ENCODE measurements around the gene TSPAN18.

TSPAN18 gene

GRCh38 chr11:44852952-44853351 is 126.2 kb downstream of the TSPAN18 start:
- no peak overlapping the region for H3K4me3 ChIP-seq (ENCODE audit: control insufficient read depth, low read depth, low read length)
- no peak for TF ChIP-seq CTCF (conservative IDR thresholded peaks at IDR 0.05; ENCODE audit: control insufficient read depth, insufficient read depth, low read depth, low read length)
- no peak for DNase-seq (ENCODE audit: low read depth)

- no peak overlapping the region for H3K4me3 ChIP-seq (ENCODE audit: control insufficient read depth, low read depth, low read length)
- no peak for TF ChIP-seq CTCF (conservative IDR thresholded peaks at IDR 0.05; ENCODE audit: control insufficient read depth, insufficient read depth, low read depth, low read length)
- no peak for DNase-seq (ENCODE audit: low read depth)
Observed at GRCh38 chr11:44853666-44854065, 126.9 kb downstream of the TSPAN18 start.

- DNase-seq (ENCODE audit: low read depth) = no peak
- no peak for TF ChIP-seq CTCF (conservative IDR thresholded peaks at IDR 0.05; ENCODE audit: control insufficient read depth, insufficient read depth, low read depth, low read length)
- H3K4me3 ChIP-seq (ENCODE audit: control insufficient read depth, low read depth, low read length) = no peak overlapping the region
Observed at GRCh38 chr11:44854086-44854485, 127.3 kb downstream of the TSPAN18 start.

GRCh38 chr11:44854741-44855492 is 128.2 kb downstream of the TSPAN18 start:
- DNase-seq (ENCODE audit: low read depth) = peak; percentile 7
- no peak overlapping the region for H3K4me3 ChIP-seq (ENCODE audit: control insufficient read depth, low read depth, low read length)
- TF ChIP-seq CTCF (conservative IDR thresholded peaks at IDR 0.05; ENCODE audit: control insufficient read depth, insufficient read depth, low read depth, low read length) = no peak

GRCh38 chr11:44855493-44855849 is 128.7 kb downstream of the TSPAN18 start:
- no peak for DNase-seq (ENCODE audit: low read depth)
- no peak for TF ChIP-seq CTCF (conservative IDR thresholded peaks at IDR 0.05; ENCODE audit: control insufficient read depth, insufficient read depth, low read depth, low read length)
- H3K4me3 ChIP-seq (ENCODE audit: control insufficient read depth, low read depth, low read length) = no peak overlapping the region

GRCh38 chr11:44857490-44858090 is 130.8 kb downstream of the TSPAN18 start:
- no peak for TF ChIP-seq CTCF (conservative IDR thresholded peaks at IDR 0.05; ENCODE audit: control insufficient read depth, insufficient read depth, low read depth, low read length)
- no peak overlapping the region for H3K4me3 ChIP-seq (ENCODE audit: control insufficient read depth, low read depth, low read length)
- DNase-seq (ENCODE audit: low read depth) = no peak

All from fibroblast of mammary gland (primary cell).